IPS-18a (cell line): ENCODE results near the gene COX5A.
A peak's percentile ranks its signal among the peaks of the same experiment; 100 is the strongest.

Experiments used
- H3K27ac ChIP-seq: one replicate; pipeline ENCODE4 v1.5.1; 2013; ENCODE audit warnings: low read length
- H3K27me3 ChIP-seq: one replicate; pipeline ENCODE4 v1.6.1; 2013; ENCODE audit warnings: mild to moderate bottlenecking, low read length; ENCODE audit not compliant: control insufficient read depth, insufficient read depth
- H3K36me3 ChIP-seq: one replicate; pipeline ENCODE4 v1.6.1; 2013; ENCODE audit warnings: low read depth, low read length; ENCODE audit not compliant: control insufficient read depth
- H3K4me1 ChIP-seq: one replicate; pipeline ENCODE4 v1.6.1; 2013; ENCODE audit warnings: low read depth, low read length; ENCODE audit not compliant: control insufficient read depth
- H3K4me3 ChIP-seq: one replicate; pipeline ENCODE4 v1.5.1; 2013; ENCODE audit warnings: low read length
- H3K9ac ChIP-seq: one replicate; pipeline ENCODE4 v1.6.1; 2013; ENCODE audit warnings: mild to moderate bottlenecking, low read length, moderate library complexity
- H3K9me3 ChIP-seq: one replicate; pipeline ENCODE4 v1.6.1; 2013; ENCODE audit warnings: low read depth, low read length; ENCODE audit not compliant: control insufficient read depth

COX5A gene

DNA sequence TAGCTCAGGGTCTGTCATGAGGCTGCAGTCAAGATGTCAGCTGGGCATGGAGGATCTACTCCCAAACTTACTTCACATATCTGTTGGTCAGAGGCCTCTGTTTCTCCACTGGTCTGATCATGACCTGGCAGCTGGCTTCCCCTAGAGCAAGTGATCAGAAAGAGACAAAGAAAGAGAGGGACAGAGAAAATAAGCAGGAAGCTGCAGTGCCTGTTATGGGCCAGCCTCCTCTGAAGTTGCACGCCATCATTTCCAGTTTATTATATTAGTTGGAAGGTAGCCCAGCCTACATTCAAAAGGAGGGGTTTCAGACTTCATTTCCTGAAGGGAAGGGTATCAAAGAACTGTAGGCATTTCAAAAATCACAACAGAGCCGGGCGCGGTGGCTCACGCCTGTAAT lies 23.7 kb upstream of the COX5A start:
- no peaks in the 10 kb centered on the region for H3K36me3 ChIP-seq
- H3K27me3 ChIP-seq = peaks cover 43% of the 10 kb centered on the region
- no peak overlapping the region for H3K4me3 ChIP-seq
- no peaks in the 10 kb centered on the region for H3K9me3 ChIP-seq
- H3K27ac ChIP-seq = no peak overlapping the region
- peaks cover 4% of the 10 kb centered on the region for H3K4me1 ChIP-seq
- no peak overlapping the region for H3K9ac ChIP-seq

DNA sequence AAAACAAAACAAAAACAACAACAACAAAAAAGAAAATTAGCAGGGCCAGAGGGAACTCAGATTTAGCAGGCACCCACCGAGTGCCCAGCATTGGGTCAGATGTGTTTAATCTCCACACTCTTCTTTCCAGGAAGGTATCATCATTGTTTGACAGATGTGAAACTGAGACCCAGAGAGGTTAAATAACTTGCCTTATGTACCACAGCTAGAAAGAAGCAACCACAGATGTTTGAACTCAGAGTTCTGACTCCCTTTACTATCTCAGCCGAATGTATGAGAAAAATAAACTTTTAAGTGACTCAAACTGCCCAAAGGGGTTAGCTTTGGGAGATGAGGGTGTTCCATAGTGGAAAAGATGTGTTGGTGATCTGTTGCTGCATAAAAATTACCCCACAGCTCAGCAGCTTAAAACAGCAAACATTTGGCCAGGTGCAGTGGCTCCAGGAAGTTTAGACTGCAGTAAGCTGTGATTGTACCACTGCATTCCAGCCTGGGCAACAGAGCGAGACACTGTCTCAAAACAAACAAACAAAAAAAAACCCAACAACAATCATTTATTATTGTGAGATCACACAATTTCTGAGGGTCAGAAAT lies 23.2 kb upstream of the COX5A start:
- H3K36me3 ChIP-seq = no peaks in the 10 kb centered on the region
- H3K27me3 ChIP-seq = peaks cover 45% of the 10 kb centered on the region
- H3K4me1 ChIP-seq = peaks cover 4% of the 10 kb centered on the region
- H3K27ac ChIP-seq = no peak overlapping the region
- H3K9me3 ChIP-seq = no peaks in the 10 kb centered on the region
- H3K9ac ChIP-seq = no peak overlapping the region
- H3K4me3 ChIP-seq = no peak overlapping the region

DNA sequence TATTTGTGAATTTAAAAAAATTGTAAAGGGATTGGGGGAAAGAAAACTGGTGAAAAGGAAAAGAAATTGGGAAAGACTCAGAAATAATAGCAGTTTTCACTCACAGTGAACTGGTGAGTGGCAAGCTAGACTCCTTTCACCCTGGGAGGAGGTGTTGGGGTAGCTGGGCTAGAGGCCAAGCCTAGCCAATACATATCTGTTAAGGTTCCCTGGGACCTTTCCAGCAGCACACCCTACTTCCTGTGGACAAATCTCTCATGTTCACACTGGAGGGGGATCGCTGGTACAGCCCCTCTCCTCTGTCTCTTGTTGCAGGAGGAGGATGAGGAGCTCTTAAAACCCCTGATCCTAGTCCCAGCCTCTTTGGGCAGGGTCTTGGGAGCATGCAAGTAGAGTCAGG lies 22.4 kb upstream of the COX5A start:
- no peak overlapping the region for H3K27ac ChIP-seq
- no peak overlapping the region for H3K9ac ChIP-seq
- no peaks in the 10 kb centered on the region for H3K36me3 ChIP-seq
- no peaks in the 10 kb centered on the region for H3K9me3 ChIP-seq
- H3K4me1 ChIP-seq = peaks cover 8% of the 10 kb centered on the region
- peaks cover 53% of the 10 kb centered on the region for H3K27me3 ChIP-seq
- no peak overlapping the region for H3K4me3 ChIP-seq

DNA sequence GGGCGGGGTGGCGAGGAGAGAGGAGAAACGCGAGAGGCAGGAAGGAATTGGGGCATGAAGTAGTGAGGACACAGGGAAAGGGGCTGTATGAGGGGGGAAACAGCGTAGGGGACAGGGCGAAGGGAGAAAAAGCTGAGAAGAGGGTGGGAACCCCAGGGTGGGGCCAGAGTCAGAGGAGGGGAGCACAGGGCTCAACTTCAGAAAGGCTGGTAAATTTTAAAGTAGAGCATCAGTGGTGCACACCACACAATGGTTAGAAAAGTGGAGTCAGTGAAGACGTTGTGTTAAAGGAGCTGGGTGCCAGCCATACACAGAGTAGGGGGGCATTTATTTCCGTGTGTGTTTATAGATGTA lies 21.7 kb upstream of the COX5A start:
- peak overlapping the region; percentile 72 for H3K4me3 ChIP-seq
- H3K27me3 ChIP-seq = peaks cover 60% of the 10 kb centered on the region
- no peaks in the 10 kb centered on the region for H3K9me3 ChIP-seq

DNA sequence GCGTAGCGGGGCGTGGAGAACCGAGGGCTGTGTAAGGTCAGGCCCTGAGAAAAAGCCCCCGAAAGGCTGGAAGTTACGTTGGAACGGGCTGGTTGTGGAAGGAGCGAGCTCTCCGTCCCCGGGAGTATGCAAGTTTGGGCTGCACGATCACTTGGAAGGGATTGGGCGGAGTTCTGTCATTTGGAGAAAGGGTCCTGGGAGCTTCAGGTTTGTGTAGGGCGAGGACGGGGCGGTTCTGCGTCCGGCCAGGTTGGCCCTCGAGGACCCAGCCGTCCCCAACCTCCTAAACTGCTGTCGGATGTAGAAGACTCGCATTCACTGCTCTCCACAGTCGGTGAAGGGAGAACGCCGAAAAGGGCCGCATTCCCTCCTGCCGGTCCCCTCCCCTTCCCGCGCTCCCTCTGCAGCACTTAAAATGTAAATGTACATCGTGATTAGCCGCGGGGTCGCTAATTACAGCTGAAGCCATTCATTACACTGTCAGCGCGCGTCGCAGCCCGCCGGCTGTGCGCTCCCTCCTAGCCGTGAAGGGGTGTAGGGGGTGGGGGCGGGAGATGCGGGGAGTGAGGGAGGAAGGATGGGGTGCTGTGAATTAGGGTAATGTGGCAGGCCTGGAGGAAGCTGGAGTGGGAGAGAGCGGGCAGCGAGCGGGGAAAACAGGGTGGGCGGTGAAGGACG lies 21.2 kb upstream of the COX5A start:
- Histone ChIP-seq H3K4me1 (peaks cover 13% of the 10 kb centered on the region), H3K9ac (no peak overlapping the region), H3K27me3 (peaks cover 61% of the 10 kb centered on the region), H3K36me3 (no peaks in the 10 kb centered on the region), H3K9me3 (no peaks in the 10 kb centered on the region), H3K4me3 (peak overlapping the region; percentile 72), H3K27ac (no peak overlapping the region)

More for the DNA sequence above, 21.7 kb upstream of the COX5A start:
- peaks cover 13% of the 10 kb centered on the region for H3K4me1 ChIP-seq
- H3K9ac ChIP-seq = no peak overlapping the region
- no peak overlapping the region for H3K27ac ChIP-seq
- no peaks in the 10 kb centered on the region for H3K36me3 ChIP-seq

DNA sequence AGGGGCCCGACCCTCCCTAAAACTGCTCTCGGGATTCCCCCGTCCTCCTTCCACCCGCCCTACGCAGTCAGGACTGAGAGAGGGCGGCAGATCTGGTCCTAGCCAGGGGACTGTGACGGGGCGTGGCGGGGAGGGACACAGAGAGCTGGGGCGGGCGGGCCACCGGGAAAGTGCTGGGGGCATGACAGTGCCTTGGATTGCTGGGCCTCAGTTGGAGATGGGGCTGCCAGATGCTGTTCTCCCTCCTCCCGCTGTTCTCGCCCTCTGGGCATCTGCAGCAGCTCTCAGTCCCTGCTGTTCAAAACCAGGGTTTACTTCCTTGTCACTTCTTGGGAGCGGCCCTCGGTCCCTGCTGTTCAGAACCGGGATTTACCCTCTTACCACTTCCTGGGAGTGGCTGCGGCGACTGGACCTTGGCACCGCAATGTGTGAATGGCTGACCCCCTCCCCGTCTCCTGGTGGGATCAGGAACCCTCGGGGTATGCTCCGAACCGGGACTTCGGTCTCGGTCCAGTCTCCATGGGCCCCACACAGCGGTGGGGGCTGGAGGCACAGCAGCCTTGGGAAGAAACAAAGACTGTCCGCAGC lies 20.5 kb upstream of the COX5A start:
- H3K27ac ChIP-seq = no peak overlapping the region
- peak overlapping the region; percentile 72 for H3K4me3 ChIP-seq
- no peak overlapping the region for H3K9ac ChIP-seq
- no peaks in the 10 kb centered on the region for H3K36me3 ChIP-seq
- H3K27me3 ChIP-seq = peaks cover 61% of the 10 kb centered on the region
- H3K9me3 ChIP-seq = no peaks in the 10 kb centered on the region
- H3K4me1 ChIP-seq = peaks cover 13% of the 10 kb centered on the region

DNA sequence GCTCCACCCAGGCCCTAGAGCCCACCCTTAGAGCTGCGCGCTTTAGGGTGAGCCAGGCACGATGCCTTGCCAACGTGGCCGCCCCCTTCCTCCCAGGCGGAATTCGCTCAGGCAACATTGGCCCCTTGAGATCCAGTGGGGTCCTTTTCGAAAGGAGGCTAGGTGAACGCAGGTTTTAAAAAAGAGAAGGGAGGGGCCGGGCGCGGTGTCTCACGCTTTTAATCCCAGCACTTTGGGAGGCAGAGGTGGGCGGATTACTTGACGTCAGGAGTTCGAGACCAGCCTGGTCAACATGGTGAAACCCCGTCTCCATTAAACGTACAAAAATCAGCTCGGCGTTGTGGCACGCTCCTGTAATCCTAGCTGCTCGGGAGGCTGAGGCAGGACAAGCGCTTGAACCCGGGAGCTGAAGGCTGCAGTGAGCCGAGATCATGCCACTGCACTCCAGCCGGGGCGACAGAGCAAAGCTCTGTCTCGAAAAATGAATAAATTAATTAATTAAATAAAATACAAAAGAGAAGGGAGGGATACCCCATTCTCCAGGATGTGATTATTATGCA lies 19.7 kb upstream of the COX5A start:
- H3K4me1 ChIP-seq = peaks cover 13% of the 10 kb centered on the region
- no peaks in the 10 kb centered on the region for H3K36me3 ChIP-seq
- no peak overlapping the region for H3K9ac ChIP-seq
- peak overlapping the region; percentile 72 for H3K4me3 ChIP-seq
- no peak overlapping the region for H3K27ac ChIP-seq
- no peaks in the 10 kb centered on the region for H3K9me3 ChIP-seq
- H3K27me3 ChIP-seq = peaks cover 61% of the 10 kb centered on the region

DNA sequence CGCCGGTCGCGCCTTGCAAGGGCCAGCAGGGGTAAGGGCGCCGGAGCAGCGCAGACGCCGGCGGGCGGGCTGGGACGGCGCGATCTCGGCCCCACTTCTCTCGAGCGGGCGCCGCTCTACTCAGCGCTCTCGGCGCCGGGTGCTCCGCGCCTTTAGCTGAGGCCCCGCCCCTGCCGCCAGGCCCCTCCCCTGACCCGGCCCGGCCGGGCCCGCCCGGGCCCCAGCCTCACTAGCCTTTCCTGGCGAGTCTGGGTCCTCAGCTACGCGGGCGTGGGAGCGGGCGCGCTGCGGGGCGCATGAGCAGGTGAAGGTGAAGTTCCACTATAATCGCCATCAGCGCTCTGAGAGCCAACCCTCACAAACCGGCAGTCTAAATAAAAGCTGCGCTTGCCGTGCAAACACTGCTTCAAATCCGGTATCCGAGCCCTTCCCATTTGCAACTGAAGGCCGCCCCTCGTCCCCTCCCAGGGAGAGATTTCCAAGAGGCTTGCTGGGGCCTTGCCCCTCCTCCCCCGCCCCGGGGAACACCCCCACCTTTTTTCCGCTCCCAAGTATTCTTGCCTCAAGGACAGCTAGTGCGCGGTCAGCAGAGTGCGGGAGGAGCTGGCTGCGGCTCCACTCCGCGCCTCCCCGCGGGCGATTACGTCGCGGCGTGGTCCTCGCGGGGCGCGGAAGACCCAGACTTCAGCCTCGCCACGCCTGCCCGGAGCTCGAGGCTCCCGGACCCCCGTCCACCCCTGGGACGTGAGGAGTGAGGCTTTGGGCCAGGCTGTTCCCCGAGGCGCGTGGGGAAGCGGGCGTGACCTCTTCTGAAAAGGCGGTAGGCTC lies 19.0 kb upstream of the COX5A start, which contains the start of gene RPP25:
Gene RPP25, minus strand, starts transcription at position 125 of the 828 bp plus-strand sequence. CDS start 189 bp downstream, outside the sequence.
- Histone ChIP-seq H3K9me3 (no peaks in the 10 kb centered on the region), H3K27me3 (peaks cover 61% of the 10 kb centered on the region), H3K36me3 (no peaks in the 10 kb centered on the region), H3K9ac (peak within 1 kb of the TSS; percentile 38), H3K27ac (no peak within 1 kb of the TSS), H3K4me1 (peaks cover 13% of the 10 kb centered on the region), H3K4me3 (peak within 1 kb of the TSS; percentile 72)

DNA sequence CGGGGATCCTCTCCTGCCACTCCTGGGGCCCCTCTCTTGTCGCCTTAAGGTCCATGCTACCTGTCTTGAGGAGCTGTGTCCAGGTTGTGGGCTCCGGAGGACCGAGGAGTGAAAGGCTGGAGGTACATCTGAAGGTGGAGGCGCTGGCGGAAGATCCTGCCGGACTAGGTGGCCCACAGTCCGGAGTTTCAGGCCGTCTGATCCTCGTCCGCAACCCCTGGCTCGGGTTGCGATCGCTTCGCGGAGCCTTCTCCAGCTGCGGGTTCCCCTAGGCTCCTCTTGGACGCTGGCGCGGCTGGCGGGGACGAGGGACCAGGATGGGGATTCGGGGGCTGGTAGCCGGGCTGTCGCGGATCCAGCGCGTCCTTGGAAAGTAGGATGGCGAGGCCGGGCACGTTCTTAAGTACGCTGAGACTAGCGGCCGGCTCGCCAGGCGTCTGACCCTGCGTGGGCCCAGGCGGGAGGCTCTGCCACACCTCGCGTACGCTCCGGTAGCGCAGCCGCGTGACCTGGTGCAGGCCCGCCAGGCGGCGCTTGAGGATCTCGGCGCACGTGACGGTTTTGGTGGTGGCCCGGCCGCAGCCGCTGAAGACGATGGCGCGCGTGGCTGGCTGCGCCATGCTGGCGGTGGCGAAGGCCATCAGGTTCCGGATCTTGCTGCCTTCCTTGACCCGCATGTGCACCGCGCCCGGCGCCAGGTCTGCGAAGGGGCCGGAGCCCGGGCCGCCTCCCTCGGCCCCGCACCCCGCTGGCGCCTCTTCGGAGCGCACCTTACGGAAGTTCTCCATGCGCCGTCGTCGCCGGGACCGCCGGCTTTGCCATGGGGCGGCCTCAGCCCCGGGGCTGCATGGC lies 18.1 kb upstream of the COX5A start:
- H3K27ac ChIP-seq = no peak overlapping the region
- peaks cover 59% of the 10 kb centered on the region for H3K27me3 ChIP-seq
- H3K9ac ChIP-seq = peak overlapping the region; percentile 38

DNA sequence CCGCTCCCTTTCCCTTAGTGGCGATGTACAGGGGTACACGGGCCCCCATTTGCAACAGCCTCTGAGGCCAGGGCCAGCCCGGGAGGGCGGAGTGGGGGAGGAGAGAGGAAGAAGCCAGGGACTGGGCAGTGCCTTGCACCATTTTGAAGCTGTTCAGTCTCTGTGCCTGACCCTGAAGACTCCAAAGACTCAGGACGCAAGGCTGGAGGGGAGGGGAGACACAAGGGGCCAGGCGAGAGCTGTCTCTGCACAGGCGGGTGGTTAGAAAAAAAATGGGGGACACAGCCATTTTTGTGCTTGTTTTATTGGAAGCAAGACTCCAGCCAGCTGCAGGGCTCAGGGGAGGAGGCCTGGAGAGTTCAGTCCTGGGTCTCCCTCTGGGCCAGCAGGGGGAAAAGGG lies 17.1 kb upstream of the COX5A start:
- Histone ChIP-seq H3K36me3 (no peaks in the 10 kb centered on the region), H3K9me3 (no peaks in the 10 kb centered on the region), H3K9ac (no peak overlapping the region), H3K4me1 (peaks cover 20% of the 10 kb centered on the region), H3K4me3 (peak overlapping the region; percentile 72), H3K27me3 (peaks cover 50% of the 10 kb centered on the region), H3K27ac (no peak overlapping the region)

More for the DNA sequence above, 18.1 kb upstream of the COX5A start:
- H3K9me3 ChIP-seq = no peaks in the 10 kb centered on the region
- H3K4me3 ChIP-seq = peak overlapping the region; percentile 72
- H3K4me1 ChIP-seq = peaks cover 13% of the 10 kb centered on the region
- H3K36me3 ChIP-seq = no peaks in the 10 kb centered on the region
